HUES6 (cell line): Measurements from ENCODE around the gene SLX4IP.

Experiments used
- H3K27ac ChIP-seq: 2 replicates; pipeline ENCODE4 v1.7.0; 2013; ENCODE audit warnings: low read depth, mild to moderate bottlenecking, low read length, inconsistent platforms
- H3K27me3 ChIP-seq: 2 replicates; pipeline ENCODE4 v1.6.1; 2013; ENCODE audit warnings: low read length; ENCODE audit not compliant: control insufficient read depth, insufficient read depth
- H3K36me3 ChIP-seq: 2 replicates; pipeline ENCODE4 v1.6.1; 2013; ENCODE audit warnings: low read length; ENCODE audit not compliant: control insufficient read depth, insufficient read depth
- H3K4me1 ChIP-seq: 2 replicates; pipeline ENCODE4 v1.6.1; 2013; ENCODE audit warnings: low read length; ENCODE audit not compliant: control insufficient read depth, insufficient read depth
- H3K4me3 ChIP-seq: 2 replicates; pipeline ENCODE4 v1.5.1; 2013; ENCODE audit warnings: low read depth, low read length
- H3K9ac ChIP-seq: one replicate; pipeline ENCODE4 v1.6.1; 2013; ENCODE audit warnings: mild to moderate bottlenecking, low read length
- H3K9me3 ChIP-seq: 2 replicates; pipeline ENCODE4 v1.6.1; 2013; ENCODE audit warnings: low read depth, low read length; ENCODE audit not compliant: control insufficient read depth, insufficient read depth

Gene SLX4IP

DNA sequence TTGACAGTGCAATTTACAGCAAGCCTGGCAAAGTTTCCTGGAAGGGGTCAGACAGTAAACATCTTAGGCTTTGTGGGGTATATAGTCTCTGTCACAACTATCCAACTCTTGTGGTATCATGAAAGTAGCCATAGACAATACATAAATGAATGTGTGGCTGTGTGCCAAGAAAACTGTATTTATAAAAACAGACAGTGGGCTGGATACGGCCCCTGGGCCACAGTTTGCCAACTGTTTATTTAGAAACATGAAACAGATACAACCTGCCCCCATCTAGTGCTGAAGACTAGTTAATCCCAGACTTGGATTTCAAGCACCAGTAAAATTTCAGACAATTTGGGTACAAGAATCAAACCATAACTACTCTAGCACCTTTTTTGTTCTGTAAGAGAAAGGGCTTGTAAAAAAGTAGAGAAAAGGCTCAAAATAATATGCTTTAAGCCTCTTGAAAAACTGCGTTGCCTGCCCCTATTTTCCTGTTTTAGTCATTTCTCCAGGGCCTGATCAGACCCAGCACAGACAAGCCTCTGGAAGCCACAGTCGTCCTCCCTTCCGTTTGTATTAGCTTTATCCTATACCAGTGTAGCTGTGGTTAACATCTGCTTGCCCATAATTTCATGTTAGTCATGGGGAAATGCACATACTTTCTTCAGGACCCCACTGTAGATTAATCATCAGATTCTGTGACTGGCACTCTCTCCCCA is 207.9 kb downstream of the SLX4IP start:
- no peak overlapping the region for H3K9ac ChIP-seq
- H3K36me3 ChIP-seq = peaks cover 96% of the 10 kb centered on the region
- H3K27ac ChIP-seq = no peak overlapping the region

GRCh38 chr20:10643560-10643873 is 208.4 kb downstream of the SLX4IP start:
- no peaks in the 10 kb centered on the region for H3K9me3 ChIP-seq
- H3K4me3 ChIP-seq = no peak overlapping the region
- H3K4me1 ChIP-seq = peaks cover 36% of the 10 kb centered on the region
- no peak overlapping the region for H3K27ac ChIP-seq
- no peaks in the 10 kb centered on the region for H3K27me3 ChIP-seq
- peaks cover 97% of the 10 kb centered on the region for H3K36me3 ChIP-seq
- no peak overlapping the region for H3K9ac ChIP-seq

More for the DNA sequence above, 207.9 kb downstream of the SLX4IP start:
- Histone ChIP-seq H3K4me3 (no peak overlapping the region), H3K9me3 (no peaks in the 10 kb centered on the region), H3K27me3 (no peaks in the 10 kb centered on the region), H3K4me1 (peaks cover 36% of the 10 kb centered on the region)

DNA sequence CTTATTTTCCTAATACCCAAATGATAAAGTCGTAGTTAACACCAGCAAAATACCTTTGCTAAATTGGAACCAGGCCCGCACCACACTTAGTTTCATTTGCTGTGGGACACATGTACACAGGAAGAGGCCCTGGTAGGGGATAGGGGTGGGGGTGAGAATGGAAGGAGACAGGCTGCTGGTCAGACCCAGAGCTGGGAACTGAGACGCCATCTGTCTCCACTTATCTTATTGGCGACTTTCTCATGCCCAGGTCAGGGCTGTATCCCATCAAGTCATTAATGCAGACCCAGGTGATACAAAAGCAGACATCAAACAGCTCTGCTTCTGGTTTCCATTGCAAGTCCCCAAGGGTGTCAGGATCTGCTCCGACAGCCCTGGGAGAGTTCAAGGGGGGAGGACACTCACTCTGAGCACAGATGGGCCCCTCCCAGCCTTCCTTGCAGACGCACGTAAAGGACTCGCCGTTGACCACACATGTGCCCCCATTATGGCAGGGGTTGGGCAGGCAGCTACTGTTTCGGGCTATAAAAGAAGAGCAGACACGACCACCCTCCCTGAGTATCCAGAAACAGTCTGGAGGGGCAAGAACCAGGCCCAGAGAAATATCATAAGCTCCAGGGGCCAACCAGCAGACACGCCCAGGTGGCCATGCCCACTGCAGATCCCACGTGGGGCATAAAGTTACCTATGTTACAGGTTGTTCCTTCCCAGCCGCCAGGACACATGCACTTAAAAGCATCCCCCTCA is 209.5 kb downstream of the SLX4IP start:
- H3K27ac ChIP-seq = no peak overlapping the region
- H3K36me3 ChIP-seq = peaks cover 100% of the 10 kb centered on the region
- H3K4me3 ChIP-seq = no peak overlapping the region

DNA sequence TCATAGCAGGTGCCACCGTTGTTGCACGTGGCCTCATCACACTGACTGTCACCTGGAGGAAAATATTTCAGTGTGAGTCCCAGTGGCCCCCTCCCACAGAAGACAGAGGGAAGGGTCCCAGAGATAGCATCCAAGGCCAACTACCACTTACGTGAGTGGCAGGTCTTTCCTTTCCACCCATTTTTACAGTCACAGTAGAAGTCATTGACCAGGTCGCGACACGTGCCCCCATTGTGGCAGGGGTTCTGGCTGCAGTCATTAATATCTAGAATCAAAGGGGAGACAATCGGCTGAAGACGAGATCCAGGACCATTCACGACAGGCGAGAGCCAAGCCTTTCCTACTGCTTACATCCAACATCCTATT is 210.1 kb downstream of the SLX4IP start:
- Histone ChIP-seq H3K4me3 (no peak overlapping the region), H3K27me3 (no peaks in the 10 kb centered on the region), H3K9ac (no peak overlapping the region), H3K36me3 (peaks cover 100% of the 10 kb centered on the region), H3K9me3 (no peaks in the 10 kb centered on the region), H3K27ac (no peak overlapping the region), H3K4me1 (peaks cover 39% of the 10 kb centered on the region)

More for the DNA sequence above, 209.5 kb downstream of the SLX4IP start:
- Histone ChIP-seq H3K4me1 (peaks cover 39% of the 10 kb centered on the region), H3K9me3 (no peaks in the 10 kb centered on the region), H3K9ac (no peak overlapping the region), H3K27me3 (no peaks in the 10 kb centered on the region)

DNA sequence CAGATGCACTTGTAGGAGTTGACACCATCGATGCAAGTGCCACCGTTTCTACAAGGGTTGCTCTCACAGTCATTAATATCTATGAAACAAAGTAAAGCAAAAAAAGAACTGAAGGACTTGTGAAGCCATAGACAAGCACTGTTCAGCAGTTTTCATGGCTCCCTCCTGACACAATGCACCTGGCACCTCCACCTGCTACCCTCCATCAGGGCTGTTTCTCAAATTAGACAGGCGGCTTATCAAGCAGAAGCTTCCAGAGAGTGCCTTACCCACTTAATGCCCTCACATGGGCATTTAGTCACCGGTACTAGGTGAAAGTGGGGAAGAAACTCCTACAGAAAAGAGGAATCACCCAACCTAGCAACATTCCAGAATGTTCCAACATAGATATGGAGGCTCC is 210.9 kb downstream of the SLX4IP start:
- Histone ChIP-seq H3K27ac (no peak overlapping the region), H3K36me3 (peaks cover 100% of the 10 kb centered on the region), H3K27me3 (no peaks in the 10 kb centered on the region), H3K4me1 (peaks cover 37% of the 10 kb centered on the region), H3K9me3 (no peaks in the 10 kb centered on the region), H3K9ac (no peak overlapping the region), H3K4me3 (no peak overlapping the region)

- Histone ChIP-seq H3K36me3 (peaks cover 99% of the 10 kb centered on the region), H3K4me3 (no peak overlapping the region), H3K27ac (no peak overlapping the region), H3K27me3 (no peaks in the 10 kb centered on the region), H3K9ac (no peak overlapping the region), H3K9me3 (no peaks in the 10 kb centered on the region), H3K4me1 (peaks cover 46% of the 10 kb centered on the region)
Observed at GRCh38 chr20:10646886-10647420, 211.8 kb downstream of the SLX4IP start.

- H3K9ac ChIP-seq = no peak overlapping the region
- no peak overlapping the region for H3K27ac ChIP-seq
- peaks cover 48% of the 10 kb centered on the region for H3K4me1 ChIP-seq
- H3K27me3 ChIP-seq = no peaks in the 10 kb centered on the region
- no peak overlapping the region for H3K4me3 ChIP-seq
- peaks cover 99% of the 10 kb centered on the region for H3K36me3 ChIP-seq
- no peaks in the 10 kb centered on the region for H3K9me3 ChIP-seq
Observed at GRCh38 chr20:10647471-10647870, 212.4 kb downstream of the SLX4IP start.

- Histone ChIP-seq H3K4me3 (no peak overlapping the region), H3K27me3 (no peaks in the 10 kb centered on the region), H3K9me3 (no peaks in the 10 kb centered on the region), H3K9ac (no peak overlapping the region), H3K27ac (no peak overlapping the region), H3K4me1 (peaks cover 52% of the 10 kb centered on the region), H3K36me3 (peaks cover 99% of the 10 kb centered on the region)
Observed at GRCh38 chr20:10647909-10648308, 212.8 kb downstream of the SLX4IP start.

DNA sequence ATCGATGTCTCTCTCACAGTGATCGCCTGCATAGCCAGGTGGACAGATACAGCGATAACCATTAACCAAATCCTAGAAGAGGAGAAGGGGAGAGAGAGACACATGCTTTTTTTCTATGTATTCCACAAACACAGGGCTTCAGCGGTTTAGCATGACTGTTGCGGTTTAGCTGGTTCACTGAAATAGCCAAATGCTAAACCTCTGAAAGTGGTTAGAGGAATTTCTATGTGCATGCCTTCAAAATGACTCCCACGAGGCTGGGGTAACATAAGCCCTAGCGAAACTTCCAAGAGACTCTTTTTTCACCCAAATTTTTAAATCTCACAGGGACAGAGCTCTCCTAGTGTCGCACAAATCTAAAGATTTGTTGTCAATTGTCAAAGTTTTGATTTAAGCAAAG is 213.5 kb downstream of the SLX4IP start:
- no peak overlapping the region for H3K4me3 ChIP-seq
- H3K9ac ChIP-seq = no peak overlapping the region
- H3K4me1 ChIP-seq = peaks cover 59% of the 10 kb centered on the region
- no peaks in the 10 kb centered on the region for H3K27me3 ChIP-seq
- H3K9me3 ChIP-seq = no peaks in the 10 kb centered on the region
- H3K36me3 ChIP-seq = peaks cover 97% of the 10 kb centered on the region
- H3K27ac ChIP-seq = no peak overlapping the region

DNA sequence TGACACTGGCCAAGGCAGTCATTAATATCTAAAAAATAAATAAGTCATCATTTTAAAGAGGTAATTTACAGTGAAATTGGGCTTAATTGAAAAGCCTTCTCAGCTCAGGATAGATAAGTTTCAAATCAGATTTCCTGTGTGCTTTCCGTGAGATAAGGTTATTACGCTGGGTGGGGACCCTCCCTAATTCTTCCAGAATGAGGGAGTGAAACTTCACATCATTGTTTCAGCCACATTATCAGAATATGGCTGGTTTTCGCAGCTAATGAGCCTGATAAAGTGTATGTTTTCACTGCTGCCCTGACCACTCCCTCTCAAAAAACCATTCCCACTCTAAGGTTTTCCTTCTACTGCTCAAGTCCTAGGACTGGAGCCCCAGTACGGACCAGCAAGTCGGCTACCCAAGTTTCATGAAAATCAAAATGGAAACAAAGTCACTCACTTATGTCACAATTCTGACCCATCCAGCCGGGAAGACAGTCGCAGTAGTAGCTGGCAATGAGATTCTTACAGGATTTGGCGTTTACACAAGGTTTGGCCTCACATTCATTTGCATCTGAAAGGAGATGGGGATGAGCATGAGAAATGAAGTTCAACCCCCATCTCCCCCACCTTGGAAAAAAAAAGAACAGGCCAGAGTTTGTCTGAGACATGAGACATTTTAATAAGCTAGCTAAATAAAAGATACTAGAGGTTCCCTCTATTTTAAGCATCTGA is 214.1 kb downstream of the SLX4IP start:
- Histone ChIP-seq H3K9me3 (no peaks in the 10 kb centered on the region), H3K27me3 (no peaks in the 10 kb centered on the region), H3K4me1 (peaks cover 64% of the 10 kb centered on the region), H3K27ac (no peak overlapping the region), H3K9ac (no peak overlapping the region), H3K4me3 (no peak overlapping the region), H3K36me3 (peaks cover 97% of the 10 kb centered on the region)

DNA sequence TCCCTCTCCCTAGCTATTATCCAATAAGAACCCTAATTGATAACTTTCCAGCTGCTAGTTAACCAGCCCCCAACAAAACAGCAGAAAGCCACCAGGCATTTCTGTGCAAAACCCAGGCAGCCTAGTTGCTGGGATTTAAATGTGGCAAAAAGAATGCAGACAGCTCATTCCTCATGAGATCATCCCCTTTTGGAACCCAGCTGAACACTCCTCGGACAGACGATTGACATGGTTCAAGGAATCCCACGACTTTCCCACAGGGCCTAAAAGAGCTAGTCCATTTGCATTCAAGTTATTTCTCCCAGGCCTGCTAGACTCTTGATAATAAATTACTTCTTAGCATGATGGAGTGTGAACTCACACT is 214.7 kb downstream of the SLX4IP start:
- Histone ChIP-seq H3K27ac (no peak overlapping the region), H3K9me3 (no peaks in the 10 kb centered on the region), H3K4me1 (peaks cover 70% of the 10 kb centered on the region), H3K4me3 (no peak overlapping the region), H3K27me3 (no peaks in the 10 kb centered on the region), H3K36me3 (peaks cover 96% of the 10 kb centered on the region), H3K9ac (no peak overlapping the region)
